Gastroesophageal sphincter (tissue), 3 donors: ENCODE data around the gene MRPS26.

Experiments used
- POLR2A ChIP-seq, 2 donors: fragments of 450-650 bp; IDR thresholded peaks; one replicate each; pipeline ENCODE4 v1.6.1; 2017; ENCODE audit warnings: antibody characterized with exemption in 2 of 2, mild to moderate bottlenecking in 2 of 2, moderate library complexity in 1 of 2
- POLR2AphosphoS5 ChIP-seq: sonication (generic); formaldehyde crosslinking; IDR thresholded peaks from one replicate; pipeline ENCODE4 v1.6.1; 2017; ENCODE audit warnings: antibody characterized with exemption
- TF ChIP-seq, protein P1 (sequence below), 4 experiments: fragments of 200-600 bp in 2 of 4; fragments of 450-650 bp in 2 of 4; sonication (generic) in 1 of 4; IDR thresholded peaks; one replicate each; pipeline ENCODE4 v1.5.1; 2017 to 2019; ENCODE audit warnings: antibody characterized with exemption in 4 of 4, mild to moderate bottlenecking in 2 of 4, moderate library complexity in 2 of 4

DNA sequence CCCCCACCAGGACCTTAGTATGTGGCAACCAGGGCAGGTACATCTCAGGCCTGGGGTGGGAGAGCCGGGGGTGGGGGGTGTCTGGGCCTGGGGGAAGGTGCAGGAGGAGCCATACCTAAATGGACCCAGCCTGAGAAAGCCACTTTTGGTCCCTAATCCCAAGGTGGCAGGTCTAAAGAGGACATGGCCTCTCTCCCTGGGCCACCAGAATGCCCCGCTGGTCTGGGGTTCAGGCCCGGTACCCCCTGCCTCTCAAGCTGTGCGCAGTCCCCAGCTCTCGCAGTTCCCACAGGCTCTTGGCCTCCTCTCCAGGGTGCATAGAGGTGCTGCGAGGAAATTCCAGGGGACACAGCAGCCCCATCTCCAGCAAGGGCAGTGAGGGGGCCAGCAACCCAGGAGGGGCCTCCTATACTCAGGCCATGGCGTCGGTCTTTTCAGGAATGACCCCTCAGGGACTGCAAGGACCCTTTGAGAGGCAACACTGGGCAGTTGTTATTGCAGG, 39.8 kb downstream of the MRPS26 start:
- TF ChIP-seq, protein P1, sequence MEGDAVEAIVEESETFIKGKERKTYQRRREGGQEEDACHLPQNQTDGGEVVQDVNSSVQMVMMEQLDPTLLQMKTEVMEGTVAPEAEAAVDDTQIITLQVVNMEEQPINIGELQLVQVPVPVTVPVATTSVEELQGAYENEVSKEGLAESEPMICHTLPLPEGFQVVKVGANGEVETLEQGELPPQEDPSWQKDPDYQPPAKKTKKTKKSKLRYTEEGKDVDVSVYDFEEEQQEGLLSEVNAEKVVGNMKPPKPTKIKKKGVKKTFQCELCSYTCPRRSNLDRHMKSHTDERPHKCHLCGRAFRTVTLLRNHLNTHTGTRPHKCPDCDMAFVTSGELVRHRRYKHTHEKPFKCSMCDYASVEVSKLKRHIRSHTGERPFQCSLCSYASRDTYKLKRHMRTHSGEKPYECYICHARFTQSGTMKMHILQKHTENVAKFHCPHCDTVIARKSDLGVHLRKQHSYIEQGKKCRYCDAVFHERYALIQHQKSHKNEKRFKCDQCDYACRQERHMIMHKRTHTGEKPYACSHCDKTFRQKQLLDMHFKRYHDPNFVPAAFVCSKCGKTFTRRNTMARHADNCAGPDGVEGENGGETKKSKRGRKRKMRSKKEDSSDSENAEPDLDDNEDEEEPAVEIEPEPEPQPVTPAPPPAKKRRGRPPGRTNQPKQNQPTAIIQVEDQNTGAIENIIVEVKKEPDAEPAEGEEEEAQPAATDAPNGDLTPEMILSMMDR (IDR thresholded peaks at IDR 0.05): no peak
- TF ChIP-seq POLR2AphosphoS5 (no peak), POLR2A (IDR thresholded peaks at IDR 0.05) (no peak)
